Measurements from ENCODE around the gene MICALL2.

MICALL2 gene

DNA sequence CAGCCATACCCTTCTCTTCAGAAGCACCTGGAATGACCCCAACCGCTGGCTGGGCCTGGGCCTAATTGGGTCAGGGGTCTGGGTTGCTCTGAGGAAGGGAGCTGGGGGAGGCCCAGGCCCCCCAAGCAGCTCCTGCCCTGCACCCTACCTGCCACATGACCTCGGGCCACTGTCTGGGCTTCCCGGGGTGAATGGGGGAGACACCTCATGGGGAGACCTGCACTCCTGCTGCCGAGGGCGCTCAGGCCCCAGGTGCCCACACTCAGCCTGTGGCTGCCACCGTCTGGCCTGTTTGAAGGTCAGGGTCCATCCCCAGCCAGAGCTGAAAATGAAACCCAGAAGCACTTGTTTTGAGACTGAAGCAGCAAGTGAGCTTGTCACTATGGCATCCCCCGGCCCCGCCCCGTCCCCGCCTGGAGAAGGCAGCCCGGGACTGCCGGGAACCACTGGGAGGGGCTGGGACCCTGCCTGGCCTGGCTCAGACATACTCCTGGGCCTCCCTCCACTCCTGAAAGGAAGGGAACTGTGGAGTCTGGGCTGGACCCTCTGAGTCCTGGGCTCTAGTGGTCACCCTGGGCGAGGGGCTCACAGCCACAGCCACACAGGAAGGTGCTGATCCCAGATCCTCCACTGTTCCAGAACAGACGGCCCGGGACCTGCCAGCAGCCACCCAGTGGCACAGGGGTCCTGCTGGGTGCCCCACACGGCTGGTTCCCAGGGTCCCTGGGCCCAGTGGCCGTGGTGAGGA, 7.4 kb upstream of the MICALL2 start:
- no peak for DNase-seq

DNA sequence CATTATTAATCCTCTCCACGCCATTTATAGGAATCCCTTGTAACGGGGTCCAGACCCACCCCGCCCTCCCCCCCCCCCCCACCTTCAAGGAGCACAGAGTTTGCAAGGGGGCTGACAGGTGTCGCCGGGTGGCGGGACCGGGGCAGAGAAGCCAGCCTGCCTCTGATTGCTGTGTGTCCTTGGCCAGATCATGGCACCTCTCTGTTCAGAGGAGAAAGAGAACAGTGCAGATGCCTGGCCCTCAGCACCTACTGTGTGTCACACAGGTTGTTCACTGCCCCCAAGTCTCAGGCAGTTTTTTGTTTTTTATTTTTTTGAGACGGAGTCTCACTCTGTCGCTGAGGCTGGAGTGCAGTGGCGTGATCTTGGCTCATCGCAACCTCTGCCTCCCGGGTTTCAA, 5.4 kb upstream of the MICALL2 start:
- DNase-seq, result no peak

DNA sequence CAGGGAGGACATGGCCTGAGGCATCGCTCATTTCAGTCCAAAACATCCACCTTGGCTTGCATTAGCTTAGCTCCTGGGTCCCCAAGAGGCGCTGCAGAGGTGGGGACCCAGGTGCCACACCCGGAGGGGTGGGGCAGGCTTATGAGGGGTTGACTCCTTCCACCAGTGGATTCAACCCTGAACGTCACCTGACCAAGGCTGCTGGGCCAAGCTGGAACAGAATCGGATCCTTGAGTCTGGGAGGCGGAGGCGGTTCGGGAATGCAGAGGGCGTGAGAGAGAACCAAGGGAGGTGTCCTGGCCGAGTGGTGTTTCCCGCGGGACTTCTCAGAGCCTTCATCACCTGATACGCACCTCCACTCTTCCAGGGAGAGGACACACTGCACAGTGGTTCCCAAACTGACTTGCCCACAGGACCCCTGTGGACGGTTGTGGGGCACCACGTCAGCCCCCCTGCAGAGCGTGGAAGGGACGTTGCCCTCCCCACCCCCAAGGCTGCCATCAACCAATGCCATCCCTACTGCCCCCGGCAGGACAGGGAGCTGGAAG, 4.5 kb upstream of the MICALL2 start:
- DNase-seq, result no peak

DNA sequence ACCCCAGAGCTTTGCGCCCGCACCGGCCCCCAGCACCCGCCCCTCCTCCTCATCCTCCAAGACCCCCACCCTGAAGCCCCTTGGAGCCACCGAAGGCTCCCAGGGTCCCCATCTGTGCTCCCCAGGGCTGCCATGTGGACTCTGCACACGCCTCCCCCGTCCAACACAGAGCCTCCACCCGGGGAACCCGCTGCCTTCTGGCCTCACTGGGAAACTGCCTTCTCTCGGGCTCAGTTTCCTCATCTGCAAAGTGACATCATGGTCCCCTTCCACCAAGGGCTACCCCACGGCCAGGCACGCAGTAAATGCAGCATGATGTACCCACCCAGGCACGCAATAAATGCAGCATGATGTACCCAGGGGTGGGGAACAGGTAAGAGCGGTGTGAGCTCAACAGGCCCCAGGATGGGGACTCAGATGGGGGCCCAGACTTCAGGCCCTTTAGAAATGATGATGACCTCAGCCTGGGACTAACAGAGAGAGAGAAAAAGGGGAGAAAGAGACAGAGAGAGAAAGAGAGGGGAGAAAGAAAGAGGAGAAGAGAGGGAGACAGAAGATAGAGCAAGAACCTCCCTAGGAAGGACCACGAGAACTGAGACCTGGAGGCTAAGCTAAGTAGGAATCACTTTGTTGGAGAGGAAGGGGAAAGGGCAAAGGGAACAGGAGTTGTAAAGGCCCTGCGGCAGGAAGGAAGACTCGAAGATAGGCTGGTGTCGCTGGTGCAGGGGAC, 2.5 kb upstream of the MICALL2 start:
- DNase-seq, result no peak

DNA sequence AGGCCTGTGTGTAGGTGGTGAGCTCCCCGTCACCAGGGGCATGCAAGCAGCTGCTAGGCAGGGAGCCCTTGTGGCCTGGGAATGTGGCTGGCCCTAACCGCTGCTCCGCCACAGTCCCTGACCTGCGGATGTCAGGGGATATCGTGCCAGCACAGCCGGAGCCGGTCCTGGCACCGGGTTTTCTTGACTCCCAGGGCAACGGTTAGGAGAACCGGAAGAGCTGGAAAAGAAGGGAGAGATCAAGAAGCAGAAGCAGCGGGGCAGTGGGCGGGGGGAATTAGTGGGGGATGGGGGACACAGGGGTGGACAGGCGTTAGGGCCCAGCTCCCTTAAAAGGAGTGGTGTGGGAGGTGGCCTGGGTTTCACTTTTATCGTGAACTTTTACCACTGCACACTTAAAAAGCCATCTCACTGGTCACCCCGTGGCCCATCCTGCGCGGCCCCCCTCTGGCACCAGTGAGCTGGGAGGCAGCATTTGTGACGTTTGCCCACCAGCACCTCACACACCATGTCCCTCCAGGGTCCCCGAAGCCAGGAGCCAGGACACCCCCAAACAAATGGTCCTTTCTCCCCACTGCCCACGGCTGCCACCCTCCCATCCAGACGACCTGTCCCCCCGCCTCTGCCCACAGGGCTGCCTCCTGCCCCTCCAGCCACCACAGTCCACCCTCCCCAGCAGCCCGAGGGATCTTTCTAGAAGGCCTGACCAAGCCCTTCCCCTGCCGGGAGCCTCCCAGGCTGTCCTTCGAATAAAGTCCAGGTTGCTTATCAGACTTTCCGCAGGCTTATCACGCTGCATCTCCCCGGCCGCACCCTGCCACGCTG, 1.8 kb upstream of the MICALL2 start:
- DNase-seq, result no peak

DNA sequence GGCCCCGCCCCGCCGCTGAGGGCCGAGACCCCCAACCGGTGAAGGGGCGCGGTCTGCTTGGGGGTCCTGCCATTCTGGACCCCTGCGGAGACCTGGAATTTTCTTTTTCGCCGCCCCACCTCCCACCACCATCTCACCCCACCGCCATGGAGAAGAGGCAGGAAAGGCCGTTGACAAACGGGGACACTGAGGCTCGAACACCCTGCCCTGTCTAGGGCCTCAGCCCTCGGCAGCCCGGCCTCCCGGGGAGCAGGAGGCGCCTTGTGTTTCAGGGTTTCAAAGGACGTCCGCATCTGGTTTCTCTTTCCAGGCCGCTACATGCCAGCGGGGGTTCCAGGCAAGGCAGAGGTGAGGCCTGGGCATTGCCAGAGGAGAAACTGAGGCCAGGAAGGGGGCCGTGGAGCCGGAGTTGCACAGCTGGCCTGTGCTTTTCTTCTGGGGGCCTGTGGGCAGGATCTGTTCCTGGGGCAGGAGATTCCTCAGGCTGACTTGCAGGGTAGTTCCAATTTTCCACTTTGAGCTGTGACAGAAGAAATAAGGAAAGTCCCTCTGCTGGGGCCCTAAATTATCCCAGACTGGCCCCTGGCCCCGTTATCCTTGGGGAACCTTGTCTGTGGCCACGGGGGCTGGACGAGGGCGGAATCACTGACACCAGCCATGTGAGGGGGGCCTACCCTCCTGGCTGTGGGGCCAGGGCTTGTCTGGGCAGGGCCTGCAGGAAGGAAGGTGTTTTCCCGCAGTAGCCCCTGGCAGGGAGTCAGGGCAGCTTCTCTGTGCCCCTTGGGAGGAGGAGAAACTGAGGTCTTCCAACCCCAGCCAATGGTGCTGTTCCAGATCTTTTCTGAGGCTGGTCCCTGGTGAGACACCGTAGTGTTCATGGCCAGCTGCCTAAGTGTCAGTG, 900 bp upstream of the MICALL2 start:
- DNase-seq, result no peak

DNA sequence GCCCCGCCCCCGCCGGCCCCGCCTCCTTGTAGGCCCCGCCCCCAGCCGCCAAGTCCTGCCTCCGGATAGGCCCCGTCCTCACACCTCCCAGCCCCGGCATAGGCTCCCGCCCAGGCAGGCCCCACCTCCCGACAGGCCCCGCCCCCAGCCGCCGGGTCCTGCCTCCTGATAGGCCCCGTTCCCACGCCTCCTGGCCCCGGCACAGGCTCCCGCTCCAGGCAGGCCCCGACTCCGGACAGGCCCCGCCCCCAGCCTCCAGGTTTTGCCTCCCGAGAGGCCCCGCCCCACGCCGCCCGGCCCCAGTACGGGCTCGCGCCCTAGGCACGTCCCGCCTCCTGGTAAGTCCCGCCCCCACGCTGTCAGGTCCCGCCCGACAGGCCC, 232 bp upstream of the MICALL2 start:
- DNase-seq, result peak; percentile 95

DNA sequence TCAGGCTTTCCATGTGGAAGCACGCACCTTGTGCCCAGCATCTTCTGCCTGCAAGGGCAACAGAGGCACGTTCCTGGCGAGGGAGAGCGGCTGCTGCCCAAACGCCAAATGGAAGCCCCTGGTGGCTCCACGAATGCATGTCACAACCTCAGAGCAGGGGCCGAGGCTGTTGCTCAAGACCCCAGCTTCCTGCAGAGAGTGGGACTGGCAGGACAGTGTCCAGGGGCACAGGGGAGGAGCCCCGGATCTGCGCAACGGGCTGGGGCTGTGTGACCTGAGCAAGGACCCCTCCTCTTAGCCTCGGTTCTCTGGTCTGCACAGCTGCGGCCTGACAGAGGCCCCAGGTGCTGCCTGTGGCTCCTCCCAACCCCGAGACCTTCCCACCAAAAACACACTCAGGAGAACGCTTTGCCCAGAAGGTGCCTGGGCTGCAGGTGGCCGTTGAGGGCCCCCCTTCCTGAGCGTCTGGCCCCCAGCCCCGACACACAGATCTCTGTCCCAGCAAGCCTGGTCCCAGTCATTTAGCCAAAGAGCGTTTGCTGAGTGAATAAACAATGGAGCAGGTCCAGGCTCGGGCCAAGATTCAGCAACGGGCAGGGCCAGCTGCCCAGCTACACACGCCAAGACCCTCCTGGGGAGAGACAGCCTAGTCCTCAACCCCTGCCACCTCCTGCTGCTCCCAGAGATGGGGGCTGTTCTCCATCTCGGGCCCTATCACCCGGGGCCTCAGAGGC, 1.2 kb downstream of the MICALL2 start:
- no peak for DNase-seq

DNA sequence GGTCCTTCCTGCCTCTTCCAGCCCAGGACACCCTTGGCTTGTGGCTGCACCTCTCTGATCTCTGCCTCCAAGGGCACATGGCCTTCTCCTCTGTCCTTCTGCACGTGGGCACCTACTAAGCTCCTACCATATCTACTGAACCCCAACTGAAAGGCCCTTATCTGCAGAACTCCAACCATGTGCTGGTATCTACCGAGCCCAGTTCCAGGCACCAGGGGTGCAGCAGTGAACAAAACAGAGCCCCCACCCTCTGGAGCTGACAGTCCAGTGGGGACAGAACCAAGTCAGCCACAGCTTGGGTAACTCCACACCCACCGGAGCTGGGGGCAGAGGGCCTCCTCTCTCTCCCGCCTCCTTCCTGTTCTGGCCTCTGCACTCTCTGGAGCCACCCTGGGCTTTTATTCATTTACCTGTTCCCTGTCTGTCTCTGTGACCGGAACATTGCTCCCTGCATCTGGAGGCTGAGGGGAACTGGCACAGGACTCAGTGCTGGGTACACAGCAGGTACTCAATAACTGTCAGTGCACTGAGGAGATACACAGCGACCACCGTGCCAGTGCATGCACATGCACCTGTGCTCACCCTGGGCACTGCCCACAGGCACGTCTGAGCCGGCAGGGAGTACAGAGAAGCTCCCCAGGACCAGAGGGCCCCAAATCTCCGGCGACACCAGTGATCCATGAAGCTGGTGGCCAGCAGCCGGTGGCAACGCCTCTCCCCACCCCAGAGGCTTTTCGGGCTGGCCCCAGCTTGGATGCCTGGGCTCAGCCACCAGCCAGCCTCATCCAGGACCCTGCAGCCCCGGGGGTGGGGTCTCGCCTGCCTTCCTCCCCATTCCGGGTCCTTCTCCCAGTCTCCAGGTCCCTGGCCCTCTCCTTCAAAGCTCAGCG, 2.0 kb downstream of the MICALL2 start:
- DNase-seq, result no peak

DNA sequence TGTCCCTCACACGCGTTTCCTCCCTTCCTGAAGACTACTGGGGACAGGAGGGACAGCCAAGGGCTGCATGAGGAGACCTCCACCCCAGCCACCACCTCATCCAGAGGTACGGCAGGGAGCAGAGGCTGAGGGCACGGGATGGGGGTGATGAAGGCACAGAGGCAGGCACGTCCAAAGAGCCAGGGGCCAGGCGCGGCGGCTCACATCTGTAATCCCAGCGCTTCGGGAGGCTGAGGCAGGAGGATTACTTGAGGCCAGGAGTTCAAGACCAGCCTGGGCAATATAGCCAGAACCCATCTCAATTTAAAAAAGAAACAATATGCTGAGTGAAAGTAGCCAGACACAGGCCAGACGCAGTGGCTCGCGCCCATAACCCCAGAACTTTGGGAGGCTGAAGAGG, 3.3 kb downstream of the MICALL2 start:
- no peak for DNase-seq

DNA sequence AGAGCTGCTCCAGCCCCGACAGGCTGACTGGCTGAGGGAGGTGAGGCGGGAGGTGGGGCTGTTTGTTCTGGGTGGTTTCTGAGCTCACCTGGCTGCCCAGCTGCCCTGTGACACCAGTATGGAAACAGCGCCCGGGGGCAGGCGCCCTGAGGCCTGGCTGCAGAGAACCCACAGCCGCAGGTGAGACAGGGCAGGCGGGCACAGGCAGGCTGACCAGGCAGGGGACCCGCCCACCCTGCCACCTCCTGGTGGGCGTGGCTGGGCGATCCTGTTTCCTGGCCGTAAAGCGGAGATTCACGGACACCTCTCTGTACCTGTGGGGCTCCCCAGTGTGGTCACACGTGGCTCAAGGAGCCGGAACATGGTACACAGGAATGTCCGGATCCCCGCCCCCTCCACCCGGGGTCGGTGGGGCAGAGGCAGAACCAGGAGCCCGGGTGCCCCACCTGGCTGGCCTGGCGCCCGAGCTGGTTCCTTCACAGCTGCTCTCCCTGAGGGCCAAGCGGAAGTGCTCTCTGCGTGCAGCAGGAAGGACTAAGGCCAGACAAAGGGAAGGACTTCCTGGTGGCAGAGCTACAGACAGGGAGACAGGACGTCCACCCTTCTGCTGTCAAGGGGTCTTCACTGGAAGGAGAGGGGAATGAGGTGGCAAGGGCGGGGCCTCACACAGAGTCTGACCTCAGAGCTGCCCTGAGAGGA, 3.9 kb downstream of the MICALL2 start:
- no peak for DNase-seq

DNA sequence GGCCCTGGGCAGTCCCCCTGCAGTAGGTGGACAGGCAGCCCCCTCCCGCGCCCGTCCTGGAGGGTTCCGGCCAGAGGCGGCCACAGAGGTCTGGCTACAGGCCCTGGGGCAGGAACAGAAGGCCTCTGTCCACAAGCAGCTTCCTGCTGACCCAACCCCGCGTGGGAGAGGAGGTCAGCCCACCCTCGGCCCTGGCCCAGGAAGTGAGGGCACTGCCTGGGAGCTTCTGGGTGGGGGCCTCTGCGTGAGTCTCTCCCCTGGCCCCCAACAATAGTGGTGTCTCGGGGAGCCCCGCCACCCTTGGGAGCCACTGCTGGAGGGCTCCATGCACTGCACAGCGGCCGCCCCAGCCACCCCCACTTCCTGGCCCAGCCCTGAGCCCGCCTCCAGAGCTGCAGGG, 4.7 kb downstream of the MICALL2 start:
- DNase-seq, result no peak

DNA sequence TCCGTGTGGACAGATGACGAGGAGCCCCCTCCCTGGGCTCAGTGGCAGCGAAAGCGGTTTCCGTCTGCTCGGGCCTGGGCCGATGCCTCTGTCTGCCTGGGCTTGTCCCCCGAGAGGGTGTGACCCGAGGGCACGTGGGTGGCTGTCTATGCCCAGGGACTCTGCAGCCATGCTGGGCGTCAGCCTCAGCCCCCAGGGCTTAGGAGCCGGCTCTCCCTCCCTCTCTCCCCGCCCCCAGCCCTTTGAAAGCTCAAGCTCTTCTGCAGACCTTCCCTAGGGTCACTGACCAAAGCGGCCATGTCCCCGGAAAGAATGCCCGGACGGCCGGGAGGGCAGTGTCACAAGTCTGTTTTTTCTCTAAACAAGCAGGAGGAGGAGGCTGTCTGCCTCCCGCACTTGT, 7.1 kb downstream of the MICALL2 start:
- DNase-seq, result no peak

DNA sequence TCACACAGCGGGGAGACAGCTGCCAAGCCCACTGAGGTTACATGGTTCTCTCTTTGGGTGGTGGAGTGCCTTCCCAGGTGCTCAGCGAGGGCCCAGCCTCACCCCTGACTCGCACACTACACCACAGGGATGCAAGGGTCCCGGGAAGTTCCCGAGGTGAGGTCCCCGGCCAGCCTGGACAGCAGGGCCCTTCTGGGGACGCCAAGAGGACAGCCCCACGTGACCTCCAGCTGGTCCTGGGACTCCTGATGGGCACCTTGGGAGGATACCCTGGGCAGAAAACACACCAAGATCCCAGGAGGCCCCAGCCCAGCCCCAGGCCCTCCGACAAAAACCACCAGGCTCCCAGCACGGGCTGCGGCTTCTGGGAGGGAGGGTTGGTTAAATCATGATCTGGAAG, 8.3 kb downstream of the MICALL2 start:
- DNase-seq, result no peak

DNA sequence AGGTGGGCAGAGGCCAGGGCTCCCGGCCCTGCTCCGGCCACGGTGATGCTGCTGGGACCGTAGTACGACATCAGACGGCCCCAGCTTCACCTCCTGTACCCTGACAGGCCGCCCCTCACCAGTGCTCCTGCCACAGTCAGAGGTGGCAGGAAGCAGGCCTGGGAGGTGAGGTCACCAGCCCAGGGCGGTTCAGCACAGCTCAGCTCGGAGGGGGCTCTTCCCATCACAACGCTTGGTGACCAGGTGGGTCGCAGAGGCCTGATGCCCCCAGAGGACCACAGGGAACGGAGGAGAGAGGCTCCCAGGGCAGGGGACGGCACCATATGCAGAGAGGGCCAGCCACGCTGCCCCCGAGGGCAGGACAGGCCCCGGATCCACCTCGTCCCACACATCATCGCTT, 8.8 kb downstream of the MICALL2 start:
- no peak for DNase-seq

DNA sequence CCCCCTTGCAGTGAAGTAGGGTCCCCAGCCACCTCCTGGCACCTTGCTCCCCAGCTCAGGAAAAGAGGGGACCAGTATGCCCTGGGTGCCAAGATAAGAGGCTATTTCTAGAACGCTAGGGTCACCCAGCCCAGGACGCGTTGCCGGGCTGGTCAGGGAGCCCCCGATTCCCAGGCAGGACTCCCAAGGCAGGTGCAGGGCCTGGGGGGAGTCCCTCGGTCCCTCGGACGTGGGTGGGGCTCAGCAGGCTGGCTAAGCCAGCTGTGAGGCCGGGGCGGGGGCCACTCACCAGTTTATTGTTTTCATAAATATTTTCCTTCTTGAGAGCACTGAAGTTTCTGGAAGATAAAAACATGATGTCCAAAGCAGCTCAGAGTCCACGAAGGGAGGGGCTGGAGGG, 9.3 kb downstream of the MICALL2 start:
- DNase-seq, result no peak

DNA sequence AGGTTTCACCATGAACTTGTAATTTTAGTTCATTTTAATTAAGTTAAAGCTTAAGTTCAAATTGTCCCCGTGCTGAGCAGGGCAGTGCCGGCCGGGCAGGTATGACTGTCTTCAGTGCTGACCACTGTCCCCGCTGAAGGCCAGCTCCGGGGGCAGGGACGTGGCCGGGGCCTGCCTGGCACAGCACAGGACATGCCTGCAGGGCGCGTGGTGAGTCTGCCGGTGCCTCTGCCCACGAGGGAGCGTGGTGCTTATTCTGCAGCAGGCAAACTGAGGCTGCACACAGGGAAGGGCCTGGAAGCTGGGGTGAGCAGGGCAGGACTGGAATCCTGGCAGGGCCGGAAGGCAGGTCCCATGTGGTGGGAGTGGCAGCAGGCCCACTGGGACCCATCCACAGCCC, 9.8 kb downstream of the MICALL2 start:
- no peak for DNase-seq

DNA sequence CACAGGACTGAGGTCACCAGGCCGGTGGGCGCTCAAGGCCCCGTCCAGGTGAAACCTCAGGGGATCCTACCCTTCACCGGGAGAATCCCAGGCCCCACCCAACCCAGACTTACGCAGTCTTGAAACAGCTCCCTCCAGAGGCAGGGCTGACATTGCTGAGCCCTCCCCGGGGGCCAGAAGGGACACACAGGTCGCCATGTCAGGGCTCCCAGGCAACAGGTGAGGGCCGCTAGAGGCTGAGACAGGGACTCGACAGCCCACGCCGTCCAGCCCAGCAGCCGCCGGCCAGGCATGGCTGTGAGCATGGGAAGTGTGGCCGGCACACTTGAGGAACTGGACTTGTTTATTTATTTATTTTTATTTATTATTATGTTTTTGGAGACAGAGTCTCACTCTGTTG, 10.3 kb downstream of the MICALL2 start:
- DNase-seq, result no peak

DNA sequence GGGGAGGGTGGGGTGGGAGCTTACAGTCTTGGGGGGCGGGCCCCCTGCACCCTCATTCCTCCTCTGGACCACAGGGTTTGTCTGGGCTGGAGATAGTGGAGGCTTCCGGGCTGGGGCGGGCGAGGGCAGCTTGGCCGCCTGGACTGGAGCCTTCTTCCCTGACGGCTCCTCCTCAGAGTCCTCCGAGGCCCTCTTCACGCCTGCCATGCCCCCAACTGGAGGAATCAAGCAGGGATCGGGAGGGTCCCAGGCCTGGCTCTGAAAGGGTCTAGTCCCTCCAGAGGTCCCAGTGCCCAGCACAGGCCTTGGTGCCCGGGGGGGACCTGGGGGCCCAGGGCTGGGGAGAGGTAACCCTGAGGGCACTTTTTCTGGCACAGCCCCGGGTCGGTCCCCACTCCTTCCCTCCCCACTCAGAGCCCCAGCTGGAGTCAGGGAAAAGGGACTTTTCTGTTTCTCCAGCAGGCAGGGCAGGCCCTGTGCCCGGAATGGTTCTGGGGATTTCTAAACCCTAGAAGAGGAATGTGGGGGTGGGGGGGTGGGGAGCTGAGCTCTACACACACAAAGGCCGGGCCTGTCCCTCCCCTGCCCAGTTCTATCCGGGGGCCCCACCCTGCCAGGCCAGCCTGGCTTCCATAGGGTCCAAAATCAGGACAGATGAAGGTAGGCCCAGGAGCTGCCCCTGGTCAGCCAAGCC, 11.6 kb downstream of the MICALL2 start:
- DNase-seq, result no peak

All from KG1 (cell line).